DND-41 (cell line): ENCODE results near the gene IER5.
"Not testable (repeated sequence)": the region's sequence is repeated elsewhere in the genome, so short reads cannot be mapped to it uniquely, and the experiment has no call there.

Source experiments
- ATAC-seq: fragments of 200-7000 bp; cut with Tn5 transposase; 3 replicates; pipeline ENCODE4 v1.9.1; 2021; ENCODE audit warnings: low read depth; ENCODE audit not compliant: insufficient read depth
- DNase-seq: peaks from one replicate; pipeline ENCODE4 v3.0.0-alpha.2; 2020
- H2AFZ ChIP-seq: 2 replicates; pipeline ENCODE4 v1.6.0; 2012; ENCODE audit warnings: low read depth, low read length
- H3K27ac ChIP-seq: 2 replicates; pipeline ENCODE4 v1.5.1; 2012; ENCODE audit warnings: low read length, inconsistent platforms
- H3K27me3 ChIP-seq: fragments of 200-600 bp; sonication (generic); 2 replicates; pipeline ENCODE4 v1.6.0; 2012; ENCODE audit warnings: low read length, mild to moderate bottlenecking, inconsistent platforms; ENCODE audit not compliant: insufficient read depth, poor library complexity
- H3K36me3 ChIP-seq: 2 replicates; pipeline ENCODE4 v1.5.1; 2012; ENCODE audit warnings: low read length, inconsistent platforms; ENCODE audit not compliant: insufficient read depth
- H3K4me1 ChIP-seq: 2 replicates; pipeline ENCODE4 v1.5.1; 2012; ENCODE audit warnings: mild to moderate bottlenecking, low read length; ENCODE audit not compliant: insufficient read depth
- H3K4me2 ChIP-seq: 2 replicates; pipeline ENCODE4 v1.6.0; 2012; ENCODE audit warnings: mild to moderate bottlenecking, moderate library complexity, low read length, inconsistent platforms; ENCODE audit not compliant: insufficient read depth
- H3K4me3 ChIP-seq, 2 experiments: fragments of 200-600 bp in 1 of 2; shearing (Covaris generic) in 1 of 2; 2 replicates each; pipeline ENCODE4 v1.5.1; 2012 to 2016; ENCODE audit warnings: inconsistent platforms in 2 of 2, low read length in 2 of 2, mild to moderate bottlenecking in 2 of 2, low read depth in 1 of 2, moderate library complexity in 1 of 2
- H3K79me2 ChIP-seq: 2 replicates; pipeline ENCODE4 v1.6.0; 2012; ENCODE audit warnings: low read length, inconsistent platforms; ENCODE audit not compliant: insufficient read depth
- H3K9ac ChIP-seq: 2 replicates; pipeline ENCODE4 v1.6.0; 2012; ENCODE audit warnings: low read depth, mild to moderate bottlenecking, inconsistent platforms, low read length, moderate library complexity
- H3K9me3 ChIP-seq: 2 replicates; pipeline ENCODE4 v1.5.1; 2012; ENCODE audit warnings: low read length, moderate library complexity, mild to moderate bottlenecking, inconsistent platforms; ENCODE audit not compliant: insufficient read depth, severe bottlenecking
- H4K20me1 ChIP-seq: 2 replicates; pipeline ENCODE4 v1.6.0; 2012; ENCODE audit warnings: low read length; ENCODE audit not compliant: insufficient read depth
- EZH2 ChIP-seq: IDR thresholded peaks from 3 replicates; pipeline ENCODE4 v1.6.1; 2012; ENCODE audit warnings: borderline replicate concordance, low read depth, mild to moderate bottlenecking, moderate library complexity, low read length, inconsistent platforms; ENCODE audit not compliant: severe bottlenecking
- TF ChIP-seq, protein P1 (sequence below): IDR thresholded peaks from 2 replicates; pipeline ENCODE4 v1.5.1; 2012; ENCODE audit warnings: borderline replicate concordance, low read length, moderate library complexity, mild to moderate bottlenecking; ENCODE audit not compliant: poor library complexity, severe bottlenecking; ENCODE audit errors: extremely low read depth

The IER5 gene

DNA sequence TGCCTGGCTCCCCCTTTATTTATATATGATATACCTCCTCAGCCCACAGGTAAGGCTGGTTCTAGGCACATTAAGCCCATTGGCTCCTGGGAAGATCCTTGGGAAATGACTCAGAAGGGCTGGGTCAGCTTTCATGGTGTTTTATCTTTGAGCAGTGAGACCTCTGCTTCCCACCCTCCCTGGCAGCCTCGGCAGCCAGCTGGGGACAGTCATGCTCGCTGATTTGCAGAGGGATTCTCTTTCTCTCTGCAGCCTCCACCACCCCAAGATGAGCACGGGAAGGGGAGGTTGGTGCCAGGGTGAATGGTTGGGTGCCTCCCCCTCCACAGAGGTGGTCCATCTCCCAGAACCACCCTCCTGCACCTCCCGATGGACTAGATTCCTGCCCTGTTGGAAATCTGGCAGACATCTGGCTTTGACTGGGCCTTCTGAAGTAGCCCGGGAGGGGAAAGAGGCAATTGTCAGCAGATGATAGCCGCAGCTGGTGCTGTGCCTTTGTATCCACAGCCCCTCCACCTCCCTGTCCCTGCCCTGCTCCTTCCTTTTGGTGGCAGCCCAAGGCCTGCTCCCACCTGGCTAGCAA, 24.6 kb downstream of the IER5 start:
- Histone ChIP-seq H4K20me1 (no peaks in the 10 kb centered on the region), H3K4me3 (no peak overlapping the region), H3K4me1 (no peaks in the 10 kb centered on the region), H3K36me3 (no peaks in the 10 kb centered on the region), H3K79me2 (no peaks in the 10 kb centered on the region), H3K9ac (no peak overlapping the region), H3K27ac (no peak overlapping the region), H3K9me3 (no peaks in the 10 kb centered on the region), H3K4me2 (no peak overlapping the region), H2AFZ (no peak overlapping the region), H3K27me3 (no peaks in the 10 kb centered on the region)
- TF ChIP-seq EZH2: no peak
- TF ChIP-seq, protein P1, sequence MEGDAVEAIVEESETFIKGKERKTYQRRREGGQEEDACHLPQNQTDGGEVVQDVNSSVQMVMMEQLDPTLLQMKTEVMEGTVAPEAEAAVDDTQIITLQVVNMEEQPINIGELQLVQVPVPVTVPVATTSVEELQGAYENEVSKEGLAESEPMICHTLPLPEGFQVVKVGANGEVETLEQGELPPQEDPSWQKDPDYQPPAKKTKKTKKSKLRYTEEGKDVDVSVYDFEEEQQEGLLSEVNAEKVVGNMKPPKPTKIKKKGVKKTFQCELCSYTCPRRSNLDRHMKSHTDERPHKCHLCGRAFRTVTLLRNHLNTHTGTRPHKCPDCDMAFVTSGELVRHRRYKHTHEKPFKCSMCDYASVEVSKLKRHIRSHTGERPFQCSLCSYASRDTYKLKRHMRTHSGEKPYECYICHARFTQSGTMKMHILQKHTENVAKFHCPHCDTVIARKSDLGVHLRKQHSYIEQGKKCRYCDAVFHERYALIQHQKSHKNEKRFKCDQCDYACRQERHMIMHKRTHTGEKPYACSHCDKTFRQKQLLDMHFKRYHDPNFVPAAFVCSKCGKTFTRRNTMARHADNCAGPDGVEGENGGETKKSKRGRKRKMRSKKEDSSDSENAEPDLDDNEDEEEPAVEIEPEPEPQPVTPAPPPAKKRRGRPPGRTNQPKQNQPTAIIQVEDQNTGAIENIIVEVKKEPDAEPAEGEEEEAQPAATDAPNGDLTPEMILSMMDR: no peak
- DNase-seq: no peak
- ATAC-seq: no peak

DNA sequence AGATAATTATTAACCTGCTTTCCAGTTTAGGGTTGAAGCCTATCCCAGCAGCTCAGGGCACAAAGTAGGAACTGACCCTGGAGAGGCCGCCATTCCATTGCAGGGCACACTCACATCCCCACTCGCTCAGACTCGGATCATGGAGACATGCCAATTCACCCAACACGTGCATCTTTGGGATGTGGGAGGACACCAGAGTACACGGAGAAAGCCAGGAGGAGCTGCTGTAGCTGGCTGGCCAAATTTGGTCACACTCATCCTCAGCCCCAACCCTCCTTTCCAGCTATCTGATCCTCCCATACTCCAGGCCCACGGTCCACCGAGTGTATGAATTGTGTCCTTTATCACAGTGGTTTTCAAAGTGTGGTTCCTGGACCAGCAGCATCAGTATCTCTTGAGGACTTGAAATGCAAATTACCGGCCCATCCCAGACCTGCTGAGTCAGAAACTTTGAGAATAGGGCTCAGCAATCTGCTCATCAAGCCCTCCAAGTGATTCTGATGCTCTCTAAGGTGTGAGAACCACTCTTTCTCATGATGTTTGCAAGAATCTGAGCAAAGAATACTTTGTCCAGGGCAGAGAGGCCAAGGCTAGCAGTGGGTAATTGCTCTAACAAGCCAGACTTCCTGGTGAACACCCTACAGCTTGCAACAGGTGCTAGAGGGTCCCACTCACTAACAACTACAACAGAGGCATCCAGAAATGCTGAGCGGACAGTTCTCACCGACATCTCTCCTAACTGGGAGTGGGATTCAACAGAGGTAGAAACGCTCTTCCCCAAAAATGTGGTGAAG, 26.3 kb downstream of the IER5 start:
- no peak overlapping the region for H3K4me3 ChIP-seq
- no peak for DNase-seq
- no peaks in the 10 kb centered on the region for H3K9me3 ChIP-seq
- H3K4me1 ChIP-seq: no peaks in the 10 kb centered on the region
- no peaks in the 10 kb centered on the region for H3K36me3 ChIP-seq
- H3K79me2 ChIP-seq: no peaks in the 10 kb centered on the region
- TF ChIP-seq EZH2: no peak
- TF ChIP-seq, protein P1: no peak
- H3K9ac ChIP-seq: no peak overlapping the region
- H3K27me3 ChIP-seq: no peaks in the 10 kb centered on the region
- no peak overlapping the region for H3K27ac ChIP-seq
- H4K20me1 ChIP-seq: no peaks in the 10 kb centered on the region
- H3K4me2 ChIP-seq: no peak overlapping the region
- no peak for ATAC-seq
- no peak overlapping the region for H2AFZ ChIP-seq

DNA sequence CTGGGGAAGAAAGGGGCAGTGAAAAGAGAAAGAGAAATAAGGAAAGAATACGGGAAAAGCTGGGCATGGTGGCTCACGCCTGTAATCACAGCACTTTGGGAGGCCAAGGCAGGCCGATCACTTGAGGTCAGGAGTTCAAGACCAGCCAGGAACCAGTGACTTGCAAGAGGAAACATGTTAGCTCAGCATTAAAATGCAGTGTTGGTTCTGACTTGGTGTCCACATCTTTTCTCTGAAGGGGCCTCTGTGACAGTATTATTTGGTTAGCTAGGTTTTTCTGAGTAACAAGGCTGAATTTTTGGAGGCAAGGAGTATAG, 26.8 kb downstream of the IER5 start:
- H2AFZ ChIP-seq: no peak overlapping the region
- no peaks in the 10 kb centered on the region for H3K79me2 ChIP-seq
- ATAC-seq: no peak
- H3K4me3 ChIP-seq: no peak overlapping the region
- no peaks in the 10 kb centered on the region for H3K36me3 ChIP-seq
- no peaks in the 10 kb centered on the region for H3K4me1 ChIP-seq
- H3K27me3 ChIP-seq: no peaks in the 10 kb centered on the region
- H4K20me1 ChIP-seq: no peaks in the 10 kb centered on the region
- H3K9me3 ChIP-seq: no peaks in the 10 kb centered on the region
- H3K27ac ChIP-seq: no peak overlapping the region
- TF ChIP-seq, protein P1: no peak
- TF ChIP-seq EZH2: no peak
- no peak for DNase-seq
- H3K4me2 ChIP-seq: no peak overlapping the region
- H3K9ac ChIP-seq: no peak overlapping the region

DNA sequence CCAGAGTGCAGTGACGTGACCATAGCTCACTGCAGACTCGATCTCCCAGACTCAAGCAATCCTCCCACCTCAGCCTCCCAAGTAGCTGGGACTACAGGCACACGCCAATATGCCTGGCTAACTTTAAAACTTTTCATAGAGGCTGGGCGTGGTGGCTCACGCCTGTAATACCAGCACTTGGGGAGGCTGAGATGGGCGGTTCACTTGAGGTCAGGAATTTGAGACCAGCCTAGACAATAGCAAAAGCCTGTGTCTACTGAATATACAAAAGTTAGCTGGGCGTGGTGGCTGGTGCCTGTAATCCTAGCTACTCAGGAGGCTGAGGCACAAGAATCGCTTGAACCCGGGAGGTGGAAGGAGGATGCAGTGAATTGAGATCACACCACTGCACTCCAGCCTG, 27.5 kb downstream of the IER5 start:
- H3K27ac ChIP-seq, H3K9ac ChIP-seq, H2AFZ ChIP-seq, H3K27me3 ChIP-seq, ATAC-seq, H3K4me2 ChIP-seq, H3K36me3 ChIP-seq, DNase-seq, H4K20me1 ChIP-seq, H3K79me2 ChIP-seq, H3K4me1 ChIP-seq, H3K9me3 ChIP-seq, H3K4me3 ChIP-seq: not testable (repeated sequence)
